GM21737 (cell line): ENCODE results near the gene EMILIN2.
A peak's percentile ranks its signal among the peaks of the same experiment; 100 is the strongest.

Experiments
- ATAC-seq: cut with Tn5 transposase; IDR thresholded peaks from one replicate; pipeline ENCODE4 v1.9.1; 2021; ENCODE audit warnings: mild to moderate bottlenecking, moderate library complexity; ENCODE audit not compliant: unreplicated experiment

Gene EMILIN2

DNA sequence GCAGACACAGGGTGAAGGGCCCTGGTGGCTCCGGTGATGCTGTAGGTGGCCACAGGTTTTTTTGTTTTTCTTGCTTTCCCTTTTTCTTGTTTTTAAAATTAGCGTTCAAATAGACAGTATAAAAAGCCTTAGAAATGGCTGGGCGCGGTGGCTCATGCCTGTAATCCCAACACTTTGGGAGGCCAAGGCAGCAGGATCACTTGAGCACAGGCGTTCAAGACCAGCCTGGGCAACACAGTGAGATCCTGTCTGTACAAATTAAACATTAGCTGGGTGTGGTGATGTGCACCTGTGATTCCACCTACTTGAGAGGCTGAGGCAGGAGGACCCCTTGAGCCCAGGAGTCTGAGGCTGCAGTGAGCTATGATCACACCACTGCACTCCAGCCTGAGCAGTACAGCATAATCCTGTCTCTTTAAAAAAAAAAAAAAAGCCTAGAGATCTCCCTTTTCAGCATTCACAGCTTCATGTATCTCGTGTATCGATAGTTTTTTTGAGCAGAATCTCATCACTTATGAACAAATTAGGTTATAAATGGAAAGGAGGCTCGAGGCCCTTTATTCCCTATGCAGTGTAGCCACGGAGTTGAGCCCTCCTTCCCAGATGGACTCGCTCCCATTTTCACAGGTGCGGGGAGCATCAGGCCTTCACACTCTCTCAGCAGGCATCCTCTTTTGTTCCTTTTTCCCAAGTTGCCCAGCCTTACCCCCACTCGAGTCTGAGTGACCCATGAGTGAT is 50.8 kb downstream of the EMILIN2 start:
- ATAC-seq = no peak

DNA sequence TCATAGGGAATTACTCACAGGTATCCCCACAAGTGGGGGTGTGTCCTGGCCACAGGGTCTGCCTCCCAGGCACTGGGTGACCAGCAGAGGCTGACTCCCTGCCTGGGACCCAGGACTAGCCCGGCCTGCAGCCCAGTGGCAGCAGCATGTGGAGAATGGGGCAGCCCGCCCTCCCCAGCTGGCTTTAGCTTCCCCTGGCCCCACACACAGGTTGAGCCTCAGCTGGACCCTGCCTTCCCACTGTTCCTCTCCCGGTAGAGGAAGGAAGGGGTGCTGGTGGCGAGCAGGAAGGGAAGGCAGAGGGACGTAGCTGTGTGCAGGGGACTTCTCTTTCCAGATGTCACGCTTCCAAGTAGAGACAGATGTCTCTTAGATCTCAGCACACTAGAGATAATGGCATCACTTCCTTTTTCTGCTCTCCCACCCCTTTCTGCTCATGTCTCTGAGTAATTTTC is 51.4 kb downstream of the EMILIN2 start:
- no peak for ATAC-seq

DNA sequence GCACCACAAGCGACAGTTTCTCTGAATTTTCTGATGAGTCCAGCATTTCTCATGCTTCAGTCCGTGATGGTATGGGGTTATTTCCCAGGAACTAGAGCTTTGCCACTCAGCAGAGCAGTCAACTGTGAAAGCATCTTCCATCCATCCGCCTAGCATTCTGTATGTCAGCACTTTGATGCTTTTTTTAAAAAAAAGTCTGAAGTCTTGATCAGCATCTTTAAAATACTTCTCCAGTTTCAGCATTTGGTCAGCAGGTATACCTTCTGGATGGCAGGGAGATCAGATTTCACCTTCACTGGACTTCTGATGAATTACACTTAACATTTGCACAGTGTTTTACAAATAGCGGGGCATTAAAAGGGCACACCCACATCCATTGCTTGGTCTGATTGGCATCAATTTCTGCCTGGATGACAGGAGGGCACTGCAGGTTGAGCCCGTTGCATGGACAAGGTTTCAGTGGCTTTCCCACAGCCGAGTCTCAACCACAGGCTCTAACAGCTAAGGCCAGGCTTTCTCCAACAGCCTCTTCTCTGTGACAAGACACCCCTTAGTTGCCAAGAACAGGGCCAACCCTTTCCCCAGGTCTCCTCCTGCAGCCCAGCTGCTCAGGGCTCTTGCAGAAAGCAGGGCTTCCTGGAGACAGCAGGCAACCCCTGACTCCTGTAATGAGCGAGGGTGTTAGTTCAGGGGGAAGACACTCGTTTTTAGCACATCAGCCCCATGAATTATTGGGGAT is 54.0 kb downstream of the EMILIN2 start:
- no peak for ATAC-seq

DNA sequence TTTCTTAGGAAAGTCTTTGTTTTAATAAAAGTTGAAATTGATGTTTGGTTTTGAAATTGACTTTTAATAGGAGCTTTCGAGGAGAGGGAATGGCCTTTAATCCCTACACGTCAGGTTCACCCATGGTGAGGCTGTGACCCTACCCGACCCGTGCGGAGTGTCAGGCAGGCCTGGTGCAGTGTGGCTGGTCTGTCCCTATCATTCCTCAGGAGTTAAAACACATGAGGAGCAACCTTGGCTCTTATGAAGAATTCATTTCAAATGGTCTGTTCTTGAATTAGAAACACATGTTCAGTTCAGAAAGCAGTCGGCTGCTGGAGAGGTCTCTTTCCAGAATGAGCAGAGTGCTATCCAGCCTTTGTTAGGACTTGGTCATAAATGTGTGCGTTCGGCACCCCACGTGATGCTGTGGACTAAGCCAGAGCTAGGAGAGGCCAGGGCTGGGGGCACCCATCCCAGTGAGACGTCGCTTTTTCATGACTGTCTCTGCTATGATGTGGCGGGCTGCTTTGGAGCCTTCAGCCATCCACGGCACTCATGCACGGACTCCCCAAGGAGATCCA is 54.7 kb downstream of the EMILIN2 start:
- no peak for ATAC-seq

DNA sequence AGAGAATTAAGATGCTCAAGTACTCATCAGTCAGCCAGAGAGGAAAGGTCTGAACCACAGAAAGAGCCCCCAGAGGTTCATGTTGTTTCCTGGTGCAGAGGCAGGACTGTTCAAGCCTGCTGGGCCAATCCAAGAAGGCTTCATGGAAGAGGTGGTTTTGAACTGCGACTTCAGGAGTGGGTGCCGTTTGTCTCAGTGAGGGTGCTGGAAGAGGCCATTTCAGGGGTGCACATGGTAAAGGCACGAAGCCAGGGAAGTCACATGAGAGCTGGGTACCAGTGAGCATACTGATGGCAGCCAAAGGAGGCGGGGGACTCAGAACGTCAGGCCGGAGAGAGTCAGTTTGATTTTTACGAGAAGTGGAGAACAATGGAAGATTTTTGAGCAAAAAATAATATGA is 55.5 kb downstream of the EMILIN2 start:
- ATAC-seq = no peak

DNA sequence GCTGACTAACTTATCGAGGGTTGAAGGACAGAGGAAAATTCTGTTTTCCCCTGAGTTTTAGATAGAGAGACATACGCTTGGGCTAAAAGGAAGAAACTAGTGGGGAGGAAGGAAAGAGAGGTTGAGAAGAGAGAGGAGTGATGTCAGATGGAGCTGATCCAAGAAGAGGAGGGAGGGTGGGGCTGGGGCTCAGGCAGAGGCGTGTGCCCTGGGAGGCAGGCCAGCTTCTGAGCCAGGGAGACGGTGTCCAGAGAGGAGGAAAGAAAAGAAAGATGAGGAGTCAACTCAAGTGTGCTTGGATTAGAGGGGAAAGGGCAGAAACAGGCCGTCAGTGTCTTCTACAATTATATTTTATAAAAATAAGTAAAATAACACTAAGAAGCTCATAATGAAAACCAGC is 56.2 kb downstream of the EMILIN2 start:
- ATAC-seq = no peak

DNA sequence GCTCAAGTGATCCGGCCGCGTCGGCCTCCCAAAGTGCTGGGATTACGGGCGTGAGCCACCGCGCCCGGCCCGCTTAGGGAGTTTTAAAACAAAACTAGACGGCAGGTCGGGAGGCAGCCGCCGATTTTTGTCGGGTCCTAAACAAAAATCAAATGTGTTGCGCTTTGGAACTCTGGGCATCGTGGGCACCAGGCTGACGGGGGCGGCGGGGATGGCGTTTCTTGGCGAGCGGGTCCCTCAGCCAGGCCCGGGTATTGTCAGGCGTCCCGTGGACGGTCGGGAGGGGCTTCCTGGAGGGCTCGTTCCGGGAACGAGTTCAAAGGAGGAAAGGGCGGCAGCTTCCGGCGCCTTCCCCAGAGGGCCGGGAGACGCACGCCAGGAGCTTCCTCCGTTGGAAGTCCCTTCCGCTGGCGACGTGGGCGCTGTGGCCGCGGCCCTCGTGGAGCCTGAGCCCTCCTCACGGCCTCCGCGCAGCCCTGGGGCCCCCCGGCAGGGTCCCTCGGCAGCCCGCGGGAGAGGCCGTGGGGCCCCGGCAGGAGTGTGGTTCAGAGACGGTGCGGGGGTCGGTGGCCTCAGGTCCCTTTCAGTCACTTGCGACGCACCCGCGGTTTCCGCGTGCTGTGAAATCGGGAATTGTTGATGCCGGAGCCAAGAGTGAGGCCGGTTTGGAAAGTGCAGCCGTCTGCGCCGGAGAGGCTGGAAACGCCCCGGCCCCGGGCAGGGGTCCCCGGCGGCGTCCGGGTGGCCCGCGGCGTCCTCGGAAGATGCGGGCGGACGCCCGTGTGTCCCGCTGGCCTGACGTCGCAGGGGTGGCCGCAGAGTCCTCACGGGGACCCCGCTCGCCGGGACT is 59.3 kb downstream of the EMILIN2 start:
- peak; percentile 30 for ATAC-seq

DNA sequence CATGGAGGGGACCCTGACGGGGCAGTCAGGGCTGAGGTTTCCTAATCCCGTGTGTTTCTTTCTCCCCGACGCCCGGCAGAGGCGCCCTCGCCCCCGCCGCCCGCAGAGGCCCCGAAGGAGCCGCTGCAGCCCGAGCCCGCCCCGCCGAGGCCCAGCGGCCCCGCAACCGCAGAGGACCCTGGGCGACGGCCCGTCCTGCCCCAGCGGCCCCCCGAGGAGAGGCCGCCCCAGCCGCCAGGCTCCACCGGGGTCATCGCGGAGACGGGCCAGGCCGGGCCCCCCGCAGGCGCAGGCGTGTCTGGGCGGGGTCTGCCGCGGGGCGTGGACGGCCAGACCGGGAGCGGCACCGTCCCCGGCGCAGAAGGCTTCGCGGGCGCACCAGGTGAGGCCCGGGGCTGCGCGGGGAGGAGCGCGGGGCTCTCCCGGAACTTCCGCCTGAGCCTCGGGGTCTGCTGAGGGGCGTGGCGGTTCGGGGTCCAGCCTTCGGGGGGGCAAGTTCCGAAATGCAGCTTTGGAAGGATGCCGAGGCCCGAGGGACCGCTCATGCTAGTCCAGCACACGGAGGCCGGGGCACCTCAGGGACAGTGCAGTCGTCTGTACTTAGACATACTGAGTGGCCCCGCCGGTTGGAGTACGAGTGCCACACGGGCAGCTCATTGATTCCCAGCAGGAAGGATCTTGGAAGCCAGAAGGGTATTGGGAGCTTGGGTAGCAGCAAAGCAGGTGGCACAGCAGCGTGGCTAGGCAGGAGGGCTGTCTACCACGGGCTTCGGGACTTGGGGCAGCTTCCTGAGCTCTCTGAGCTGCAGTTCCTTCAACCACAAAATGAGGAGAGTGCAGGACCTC is 60.1 kb downstream of the EMILIN2 start:
- ATAC-seq = peak; percentile 68

DNA sequence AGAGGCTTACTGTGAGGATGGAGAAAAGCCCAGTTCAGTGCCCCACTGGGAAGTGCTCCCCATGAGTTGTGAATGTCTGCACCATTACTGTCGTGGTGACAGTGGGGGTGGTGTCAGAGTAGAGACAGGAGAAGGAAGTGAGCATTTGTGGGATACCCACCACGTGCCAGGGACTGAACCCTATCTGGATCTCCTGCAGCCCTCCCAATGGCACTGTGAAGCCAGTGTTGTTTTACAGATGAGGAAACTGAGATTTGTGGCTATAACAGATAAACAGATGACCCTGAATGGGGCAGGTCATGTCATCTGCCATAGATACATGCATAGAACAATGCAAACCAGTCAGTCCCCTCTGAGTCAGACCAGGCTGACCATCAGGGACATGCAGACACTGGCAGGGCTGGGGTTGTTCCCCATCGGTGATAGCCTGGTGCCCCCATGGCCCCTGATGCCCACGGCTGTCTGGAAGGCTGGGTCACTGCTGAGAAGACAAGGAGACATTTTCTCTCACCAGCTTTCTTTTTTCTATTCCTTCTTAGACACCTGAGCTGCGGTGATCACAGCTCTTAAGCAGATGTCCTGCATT is 60.8 kb downstream of the EMILIN2 start:
- no peak for ATAC-seq

DNA sequence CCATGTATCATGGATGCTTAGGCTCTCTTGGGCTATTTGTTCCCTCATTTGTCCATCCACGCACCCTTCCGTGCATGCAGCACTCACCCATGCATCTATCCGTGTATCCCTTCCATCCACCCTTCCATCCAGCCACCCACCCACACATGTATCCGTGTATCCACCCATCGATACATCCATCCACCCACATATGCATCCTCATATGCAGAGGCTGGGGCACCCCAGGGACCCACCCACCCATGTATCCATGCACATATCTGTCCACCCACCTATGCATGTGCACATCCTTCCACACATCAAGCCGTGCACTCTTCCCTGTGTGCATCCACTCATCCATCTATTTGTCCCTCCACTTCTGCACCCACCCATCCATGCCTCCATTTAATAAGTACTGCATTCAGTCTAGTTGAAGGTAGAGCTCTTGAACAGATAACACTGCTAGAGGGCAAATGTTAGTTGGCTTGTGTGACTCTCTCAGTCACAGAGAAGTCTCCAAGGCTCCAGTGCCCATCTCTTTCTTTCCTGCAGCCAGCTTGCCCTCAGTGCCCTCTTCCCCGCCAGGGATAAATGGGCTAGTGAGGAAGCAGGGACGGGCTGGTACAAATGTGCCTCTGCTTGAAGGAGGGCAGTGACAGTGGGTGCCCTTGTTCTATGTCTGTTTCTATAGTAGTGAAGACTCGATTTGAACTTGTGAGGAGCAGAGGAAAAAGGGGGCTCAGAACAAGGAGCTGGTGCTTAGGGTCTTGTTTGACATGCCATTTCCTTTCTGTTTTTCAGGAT is 61.5 kb downstream of the EMILIN2 start:
- ATAC-seq = no peak

DNA sequence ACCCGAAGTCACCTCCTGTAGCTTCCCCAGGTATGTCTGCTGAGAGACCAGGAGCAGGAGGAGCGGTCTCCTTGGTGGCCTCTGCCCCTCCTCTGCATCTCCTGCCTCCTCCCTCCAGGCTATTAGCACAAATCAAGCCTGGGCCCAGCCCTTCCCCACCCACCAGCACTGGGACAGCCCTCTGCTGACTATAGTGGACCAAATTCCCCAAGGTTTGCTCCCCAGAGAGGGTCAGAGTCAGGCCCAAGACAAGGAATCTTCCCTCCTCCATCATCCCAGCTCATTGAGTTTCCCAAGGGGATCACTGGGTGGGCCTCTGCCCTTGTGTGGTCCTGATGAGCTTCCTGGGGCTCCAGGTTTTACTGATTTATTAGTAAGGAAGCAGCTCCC is 62.1 kb downstream of the EMILIN2 start:
- ATAC-seq = no peak

DNA sequence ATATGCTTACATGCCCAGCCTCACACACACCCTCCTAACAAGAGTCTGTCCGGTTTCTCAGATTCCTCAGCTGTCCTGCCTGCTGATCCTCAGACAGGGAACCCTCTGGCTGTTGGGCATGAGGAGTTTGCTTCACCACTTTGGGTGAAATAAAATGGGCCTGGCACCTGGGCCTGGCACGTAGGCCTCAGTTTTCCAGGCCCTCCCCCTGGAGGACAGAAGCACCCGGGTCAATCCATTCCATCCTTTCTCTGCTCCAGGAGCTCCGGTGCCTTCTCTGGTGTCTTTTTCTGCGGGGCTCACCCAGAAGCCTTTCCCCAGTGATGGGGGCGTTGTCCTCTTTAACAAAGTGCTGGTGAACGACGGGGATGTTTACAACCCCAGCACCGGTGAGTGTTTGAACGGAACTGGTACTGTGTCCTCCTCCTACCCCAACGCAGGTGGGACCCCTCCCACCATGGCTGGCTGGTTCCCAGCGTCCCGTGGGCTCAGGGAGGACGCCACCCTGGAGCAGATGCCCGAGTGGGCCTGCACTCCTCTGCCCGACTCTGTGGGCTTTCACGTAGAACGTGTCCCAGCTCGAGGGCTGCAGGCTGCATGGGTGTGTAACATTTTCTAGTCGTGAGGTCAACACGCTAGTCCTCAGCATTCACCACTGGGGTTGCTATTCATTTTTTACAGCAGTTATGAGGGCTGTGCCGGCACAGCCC is 62.8 kb downstream of the EMILIN2 start:
- no peak for ATAC-seq

DNA sequence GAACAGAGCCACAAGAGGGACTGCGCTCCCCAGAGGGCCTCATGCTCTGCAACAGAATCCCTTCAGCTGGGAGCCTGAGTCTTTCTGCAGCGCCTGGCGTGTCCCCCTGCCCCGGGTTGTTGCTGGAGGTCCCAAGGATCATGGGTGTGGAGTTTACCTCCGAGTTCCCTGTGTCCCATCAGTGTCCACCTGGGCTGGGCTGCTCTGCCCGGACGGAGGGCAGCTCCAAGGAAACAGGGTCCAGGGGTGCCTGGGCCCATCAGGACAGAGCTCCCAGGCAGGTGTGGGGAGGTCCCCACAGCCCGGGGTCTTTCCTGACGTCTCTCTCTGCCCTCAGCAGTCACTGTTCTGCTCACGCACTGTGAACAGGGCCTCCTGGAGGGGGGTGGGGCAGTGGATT is 63.5 kb downstream of the EMILIN2 start:
- no peak for ATAC-seq

DNA sequence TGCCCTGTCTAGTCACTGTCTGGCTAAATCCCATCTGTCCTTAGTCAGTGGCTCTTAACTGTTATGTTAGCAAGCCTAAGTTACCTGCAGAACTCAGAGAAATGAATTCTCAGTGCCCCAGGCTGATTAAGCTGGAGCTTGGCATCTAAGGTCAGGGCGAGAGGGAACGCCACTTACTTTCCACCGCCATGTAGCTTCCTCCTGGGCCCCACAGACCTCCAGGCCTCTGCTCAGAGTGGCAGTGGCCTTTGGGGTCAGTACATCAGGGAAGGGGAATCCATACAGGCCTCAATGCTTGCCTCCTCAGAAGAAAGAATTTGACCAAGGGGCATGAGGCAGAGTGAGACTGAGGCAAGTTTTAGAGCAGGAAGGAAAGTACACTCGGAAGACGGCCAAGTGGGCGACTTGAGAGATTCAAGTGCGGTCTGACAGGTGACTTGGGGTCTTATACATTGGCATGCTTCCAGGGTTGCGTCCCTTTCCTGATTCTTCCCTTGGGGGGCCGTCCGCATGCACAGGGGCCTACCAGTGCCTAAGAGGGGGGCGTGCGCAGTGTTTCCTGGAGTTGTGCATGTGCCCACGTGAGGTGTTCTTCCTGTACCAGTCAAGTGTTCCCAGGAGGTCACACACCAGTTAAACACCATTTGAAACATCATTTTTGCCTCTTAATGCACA is 64.1 kb downstream of the EMILIN2 start:
- no peak for ATAC-seq

DNA sequence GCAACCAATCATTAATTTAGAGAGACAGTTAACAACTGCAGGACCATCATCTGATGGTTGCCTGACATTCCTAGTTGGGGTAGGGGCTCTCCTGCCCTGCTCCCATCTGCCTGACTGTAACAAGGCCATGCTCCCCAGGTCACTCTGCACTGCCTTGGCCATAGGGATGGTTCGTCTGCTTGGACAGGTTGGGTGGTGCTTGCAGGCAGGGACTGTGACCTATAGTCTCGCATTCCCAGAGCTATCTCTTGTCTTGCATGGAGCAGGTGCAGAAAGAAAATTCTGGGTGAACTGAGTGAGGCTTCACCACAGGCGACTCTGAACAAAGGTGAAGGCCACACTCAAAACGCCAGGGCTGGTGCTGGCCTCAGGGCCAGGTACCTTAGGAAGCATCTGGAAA is 64.7 kb downstream of the EMILIN2 start:
- no peak for ATAC-seq

DNA sequence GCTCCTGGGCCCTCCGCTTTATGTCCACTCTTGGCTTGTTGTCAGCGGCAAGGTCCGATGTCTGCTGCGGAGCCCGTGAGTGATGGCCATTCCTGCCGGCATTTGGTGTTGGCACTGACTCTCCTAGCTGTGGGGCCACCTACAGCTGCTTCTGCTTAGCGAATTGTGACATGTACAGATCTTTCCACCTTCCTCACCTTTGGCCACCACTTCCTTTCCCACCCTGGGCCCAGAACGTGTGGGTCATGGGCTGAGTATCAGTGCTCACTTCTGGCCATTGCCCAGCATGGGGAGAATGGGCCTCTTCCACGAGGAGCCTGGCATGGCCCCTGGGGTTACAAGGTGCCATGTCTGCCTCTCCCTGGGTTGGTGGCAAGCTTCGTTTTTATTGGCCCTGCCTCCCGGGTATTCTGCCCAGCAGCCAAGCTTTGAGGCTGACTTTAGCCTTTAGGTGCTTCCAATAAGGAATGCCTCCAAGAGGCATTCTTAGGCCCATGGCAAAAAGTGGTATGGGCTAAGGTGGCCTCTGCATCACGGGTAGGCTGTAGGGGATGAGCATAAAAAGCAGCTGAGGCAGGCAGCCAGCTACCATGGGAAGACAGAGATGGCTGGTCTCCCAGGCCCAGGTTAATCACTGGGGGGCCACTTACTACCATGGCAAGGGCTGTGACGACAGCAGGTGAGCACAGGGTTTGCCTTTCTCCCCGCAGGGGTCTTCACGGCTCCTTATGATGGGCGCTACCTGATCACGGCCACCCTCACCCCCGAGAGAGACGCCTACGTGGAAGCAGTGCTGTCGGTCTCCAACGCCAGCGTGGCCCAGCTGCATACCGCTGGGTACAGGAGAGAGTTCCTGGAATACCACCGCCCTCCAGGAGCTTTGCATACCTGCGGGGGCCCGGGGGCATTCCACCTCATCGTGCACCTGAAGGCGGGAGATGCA is 65.8 kb downstream of the EMILIN2 start:
- ATAC-seq = no peak
